ENCODE results near the gene ADCY2. TPM values are rescaled to one million over a fixed set of nuclear protein-coding genes. Genes with fewer than 3 reads are reported as not detected.

The ADCY2 gene
- total RNA-seq, 4 donors from 2014 or later: 5.7 to 18.5 (median 7.8) TPM

DNA sequence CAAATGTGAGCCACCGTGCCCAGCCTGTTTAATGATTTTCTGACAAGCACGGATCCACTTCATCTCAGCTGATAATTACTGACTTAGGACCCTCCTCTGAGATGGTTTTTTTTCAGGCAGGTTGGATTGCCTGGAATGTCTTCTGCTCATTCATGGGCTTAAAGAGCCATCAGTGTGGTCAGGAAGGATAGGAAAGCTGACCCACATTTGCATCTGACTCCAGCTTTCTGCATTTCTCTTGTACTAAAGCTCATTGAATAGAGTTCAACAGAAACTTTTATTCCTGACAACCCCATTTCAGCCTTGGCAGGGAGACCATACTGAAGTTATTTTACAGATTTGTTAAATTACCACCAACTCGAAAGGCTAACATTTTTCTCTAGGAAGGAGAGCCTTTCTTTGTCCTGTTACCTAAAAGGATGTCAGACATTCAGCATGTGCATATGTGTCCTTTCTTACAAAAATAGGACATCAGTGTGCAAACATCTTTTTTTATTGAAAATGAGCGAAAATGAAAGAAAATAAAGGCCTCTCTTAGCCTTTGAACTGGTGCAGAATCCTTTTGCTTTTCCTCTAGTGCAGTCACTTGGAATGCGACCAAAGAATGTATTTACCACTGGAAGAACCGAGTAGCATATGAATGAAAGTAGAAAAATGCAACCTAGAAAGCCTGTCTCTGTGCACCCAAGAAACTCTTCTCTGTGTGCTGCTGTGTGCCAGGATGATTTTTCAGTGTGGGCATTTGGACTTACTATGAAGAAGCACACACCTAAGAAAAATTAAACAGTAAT lies 26.6 kb downstream of the ADCY2 start:
- TF ChIP-seq, protein P1, sequence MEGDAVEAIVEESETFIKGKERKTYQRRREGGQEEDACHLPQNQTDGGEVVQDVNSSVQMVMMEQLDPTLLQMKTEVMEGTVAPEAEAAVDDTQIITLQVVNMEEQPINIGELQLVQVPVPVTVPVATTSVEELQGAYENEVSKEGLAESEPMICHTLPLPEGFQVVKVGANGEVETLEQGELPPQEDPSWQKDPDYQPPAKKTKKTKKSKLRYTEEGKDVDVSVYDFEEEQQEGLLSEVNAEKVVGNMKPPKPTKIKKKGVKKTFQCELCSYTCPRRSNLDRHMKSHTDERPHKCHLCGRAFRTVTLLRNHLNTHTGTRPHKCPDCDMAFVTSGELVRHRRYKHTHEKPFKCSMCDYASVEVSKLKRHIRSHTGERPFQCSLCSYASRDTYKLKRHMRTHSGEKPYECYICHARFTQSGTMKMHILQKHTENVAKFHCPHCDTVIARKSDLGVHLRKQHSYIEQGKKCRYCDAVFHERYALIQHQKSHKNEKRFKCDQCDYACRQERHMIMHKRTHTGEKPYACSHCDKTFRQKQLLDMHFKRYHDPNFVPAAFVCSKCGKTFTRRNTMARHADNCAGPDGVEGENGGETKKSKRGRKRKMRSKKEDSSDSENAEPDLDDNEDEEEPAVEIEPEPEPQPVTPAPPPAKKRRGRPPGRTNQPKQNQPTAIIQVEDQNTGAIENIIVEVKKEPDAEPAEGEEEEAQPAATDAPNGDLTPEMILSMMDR (IDR thresholded peaks at IDR 0.05; ENCODE audit: low read depth): no peak

GRCh38 chr5:7425830-7426229 lies 29.9 kb downstream of the ADCY2 start:
- TF ChIP-seq, protein P1 (IDR thresholded peaks at IDR 0.05; ENCODE audit: low read depth): no peak

DNA sequence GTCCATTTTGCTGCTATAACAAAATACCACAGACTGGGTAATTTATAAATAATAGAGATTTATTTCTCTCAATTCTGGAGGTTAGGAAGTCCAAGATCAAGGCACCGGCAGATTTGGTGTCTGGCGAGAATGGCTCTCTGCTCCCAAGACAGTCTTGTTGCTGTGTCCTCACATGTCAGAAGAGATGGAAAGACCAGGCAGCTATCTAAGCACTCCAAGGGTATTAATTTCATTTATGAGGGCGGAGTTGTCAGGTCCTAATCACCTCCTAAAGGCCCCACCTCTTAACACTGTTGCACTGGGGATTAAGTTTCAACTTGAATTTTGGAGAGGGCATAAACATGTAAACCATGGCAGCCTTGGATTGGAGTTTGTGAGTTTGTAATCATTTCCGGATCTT lies 30.3 kb downstream of the ADCY2 start:
- TF ChIP-seq, protein P1 (IDR thresholded peaks at IDR 0.05; ENCODE audit: low read depth): no peak

GRCh38 chr5:7434914-7435313 lies 39.0 kb downstream of the ADCY2 start:
- TF ChIP-seq, protein P1 (IDR thresholded peaks at IDR 0.05; ENCODE audit: low read depth): no peak

DNA sequence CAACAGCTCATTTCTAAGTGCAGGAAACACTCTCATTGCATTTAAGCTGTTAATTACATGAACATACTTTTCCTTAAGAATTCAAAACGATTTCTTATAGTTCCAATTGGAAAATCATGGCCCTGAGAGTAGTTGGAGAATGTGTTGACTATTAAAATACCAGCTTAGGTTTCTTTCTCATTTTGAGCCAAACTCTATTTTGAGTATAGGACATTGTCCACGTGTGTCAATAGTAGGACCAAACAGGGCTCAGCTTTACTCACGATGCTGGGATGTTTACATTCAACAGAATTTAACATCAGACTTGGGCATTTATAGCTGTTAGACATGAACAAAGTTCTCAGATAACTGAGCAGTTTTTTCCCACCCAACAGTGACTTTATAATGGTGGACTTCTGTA lies 39.6 kb downstream of the ADCY2 start:
- TF ChIP-seq, protein P1 (IDR thresholded peaks at IDR 0.05; ENCODE audit: low read depth): no peak

- TF ChIP-seq, protein P1 (IDR thresholded peaks at IDR 0.05; ENCODE audit: low read depth): no peak
These were observed 40.6 kb downstream of the ADCY2 start for GRCh38 chr5:7436521-7436920.

- TF ChIP-seq, protein P1 (IDR thresholded peaks at IDR 0.05; ENCODE audit: low read depth): no peak
These were observed 41.9 kb downstream of the ADCY2 start for GRCh38 chr5:7437836-7438235.
